Raji (cell line): ENCODE results near the gene LACRT.

Experiments used
- POLR2A ChIP-seq: IDR thresholded peaks from 2 replicates; pipeline ENCODE4 v1.6.1; 2011; ENCODE audit warnings: low read depth, low read length, control low read depth; ENCODE audit not compliant: insufficient read depth

The LACRT gene

DNA sequence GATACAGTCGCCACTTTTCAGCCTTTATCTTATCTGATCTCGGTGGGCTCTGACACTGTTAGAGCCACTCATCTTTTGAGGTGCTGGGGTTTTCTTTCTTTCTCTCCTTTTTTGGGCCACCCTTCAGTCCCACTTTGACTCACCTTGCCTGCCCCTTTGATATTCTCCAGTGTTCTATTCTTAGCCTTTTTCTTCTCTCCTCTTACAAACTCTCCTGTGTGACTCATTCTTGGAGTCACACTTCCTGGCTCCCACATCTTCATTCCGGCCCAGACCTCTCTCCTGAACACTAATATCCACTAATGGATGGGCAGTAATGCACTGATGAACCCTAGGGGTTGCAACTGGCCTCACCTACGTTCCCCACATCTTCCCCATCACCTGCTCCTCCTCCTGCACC, 15.7 kb upstream of the LACRT start:
- TF ChIP-seq POLR2A: no peak

DNA sequence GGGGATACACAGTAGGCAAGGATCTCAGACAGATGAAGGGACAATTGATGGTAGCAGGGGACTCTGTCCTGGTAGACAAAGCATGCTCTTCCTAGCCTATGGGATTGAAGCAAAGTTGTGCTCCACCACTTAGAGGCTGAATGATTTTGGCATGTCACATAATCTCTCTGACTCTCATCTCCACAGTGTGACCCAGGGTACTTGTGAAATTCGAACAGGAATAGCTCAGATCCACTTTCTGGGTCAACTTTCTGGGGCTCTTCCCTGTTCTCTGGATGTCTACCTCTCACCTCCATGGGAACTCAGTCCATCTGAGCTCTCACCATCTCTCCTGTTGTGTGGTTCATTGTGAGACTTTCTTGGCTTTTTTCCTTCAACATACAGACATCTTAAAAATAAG, 15.1 kb upstream of the LACRT start:
- TF ChIP-seq POLR2A: no peak

DNA sequence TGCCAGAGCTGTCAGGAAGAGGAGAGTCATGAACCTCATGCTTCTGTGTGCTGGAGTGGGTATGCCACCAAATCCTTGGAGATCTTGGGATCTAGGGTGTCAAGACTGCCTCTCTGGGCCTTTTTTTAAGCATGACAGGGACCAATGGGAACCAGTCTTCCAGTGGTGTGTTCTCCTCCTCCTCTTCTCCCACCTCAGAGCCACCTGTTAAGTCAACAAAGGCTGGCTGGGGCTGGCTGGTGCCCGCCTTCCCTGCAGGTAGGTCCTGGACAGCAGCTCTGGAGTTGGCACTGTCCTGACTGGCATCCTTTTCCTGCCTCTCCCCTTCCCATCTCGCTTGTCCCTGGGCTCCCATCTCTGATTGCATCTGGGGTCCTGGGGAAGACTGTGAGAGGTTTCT, 13.6 kb upstream of the LACRT start, which contains the start of gene DCD:
Gene DCD, minus strand, starts transcription at position 101 of the 400 bp plus-strand sequence. Its CDS starts 62 bp downstream, at position 39.
- no peak for TF ChIP-seq POLR2A

DNA sequence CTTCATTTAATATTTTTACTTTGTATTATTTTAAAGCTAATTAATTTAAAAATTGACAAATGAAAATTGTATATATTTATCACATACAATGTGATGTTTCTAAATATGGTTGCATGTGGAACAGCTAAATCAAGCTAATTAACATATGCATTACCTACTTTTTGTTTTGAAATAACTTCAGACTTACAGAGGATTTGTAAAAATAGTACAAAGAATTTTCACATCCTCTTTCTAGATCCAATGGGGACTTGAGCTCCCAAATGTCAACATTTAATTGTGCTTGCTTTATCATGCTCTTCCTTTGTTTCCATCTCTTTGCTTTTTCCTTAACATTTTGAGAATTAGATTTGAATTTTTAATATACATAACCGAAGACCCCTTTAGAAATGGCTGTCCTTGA, 6.9 kb upstream of the LACRT start:
- no peak for TF ChIP-seq POLR2A

DNA sequence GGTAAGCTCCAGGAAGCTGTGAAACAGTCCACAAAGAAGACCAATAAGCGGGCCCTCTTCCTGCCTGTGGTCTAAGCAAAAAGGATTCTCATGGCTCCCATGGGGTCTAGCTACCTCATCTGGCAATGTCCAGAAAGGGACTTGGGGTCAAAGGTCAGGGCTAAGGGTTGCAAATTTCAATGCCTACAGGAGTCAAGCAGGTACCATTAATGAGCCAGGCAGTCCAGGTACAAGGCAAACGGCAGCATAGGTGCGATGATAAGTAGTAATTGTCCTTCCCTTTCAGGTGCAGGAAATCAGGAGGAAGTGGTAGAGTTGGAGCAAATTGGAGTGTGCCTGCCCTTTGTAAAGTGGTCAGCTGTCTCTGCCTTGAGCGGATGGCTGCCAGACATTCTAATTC, 6.4 kb upstream of the LACRT start:
- no peak for TF ChIP-seq POLR2A

DNA sequence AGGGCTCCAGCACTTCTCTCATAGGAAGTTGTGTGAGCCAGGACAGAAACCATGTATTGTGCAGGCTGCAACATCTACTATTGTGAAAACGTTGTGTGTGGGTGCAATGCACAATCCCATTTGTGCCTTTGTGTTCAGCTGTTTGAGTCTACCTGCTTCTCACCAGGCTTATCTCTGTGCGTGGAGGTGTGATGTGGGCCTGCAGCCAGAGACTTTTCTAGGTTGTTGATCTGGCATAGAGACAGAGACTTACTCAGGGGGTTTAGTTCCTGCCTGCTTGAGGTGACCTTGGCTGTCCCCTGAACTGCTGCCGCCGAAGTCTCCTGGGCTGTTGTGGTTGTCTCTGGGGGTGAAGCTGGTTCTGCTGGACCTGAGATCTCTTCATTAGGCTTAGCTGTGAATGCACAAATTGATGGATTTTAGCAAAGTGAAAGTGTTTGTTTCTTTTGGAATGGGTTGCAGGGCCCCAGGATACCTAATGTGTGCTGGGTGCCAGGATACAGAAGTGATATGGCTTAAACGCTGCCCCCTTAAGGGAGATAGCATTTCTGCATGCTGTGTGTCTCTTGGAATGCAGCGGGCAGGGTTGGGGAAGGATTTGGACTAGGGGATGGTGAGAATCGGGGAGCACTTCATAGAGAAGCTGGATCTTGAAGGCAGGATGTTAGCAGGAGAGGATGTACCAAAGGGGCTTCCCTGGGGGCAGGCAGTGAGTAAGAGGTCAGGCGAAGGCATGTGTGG, 2.5 kb downstream of the LACRT start:
- no peak for TF ChIP-seq POLR2A

DNA sequence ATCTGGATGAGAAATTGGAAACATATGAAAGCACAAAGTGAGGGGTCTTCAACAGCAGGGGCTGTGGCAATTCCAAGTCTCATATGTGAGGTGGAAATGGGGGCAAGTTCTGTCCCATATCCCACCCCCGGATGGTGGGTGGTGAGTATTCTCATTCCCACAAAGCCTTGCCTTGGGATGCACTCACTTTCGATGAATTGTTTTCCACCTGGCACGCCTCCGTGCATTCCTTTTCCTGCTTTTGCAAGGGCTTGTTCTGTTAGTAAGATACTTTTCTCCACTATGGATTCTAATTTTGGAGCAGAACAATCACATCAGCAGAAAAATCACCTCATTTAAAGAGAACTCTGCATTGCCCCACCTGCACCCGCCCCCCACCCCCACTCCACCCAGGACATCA, 3.1 kb downstream of the LACRT start:
- no peak for TF ChIP-seq POLR2A

DNA sequence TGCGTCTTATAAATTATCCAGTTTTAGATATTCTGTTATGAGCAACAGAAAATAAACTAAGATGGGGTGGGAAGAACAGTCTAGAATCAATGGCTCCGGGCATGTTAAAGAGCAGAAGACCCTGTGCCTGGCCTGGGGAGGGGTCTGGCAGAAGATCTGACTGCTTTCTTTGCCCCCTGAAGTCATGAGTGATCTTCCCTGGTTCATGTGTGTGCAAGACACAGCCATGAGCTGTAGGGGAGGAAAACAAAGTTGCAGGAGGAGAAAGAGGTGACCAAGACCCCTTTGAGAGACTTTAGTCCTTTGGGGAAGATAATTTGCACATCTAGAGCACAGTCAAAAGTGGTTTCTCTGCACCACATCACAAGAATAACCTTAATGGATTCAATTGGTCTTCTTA, 4.8 kb downstream of the LACRT start:
- TF ChIP-seq POLR2A: no peak

DNA sequence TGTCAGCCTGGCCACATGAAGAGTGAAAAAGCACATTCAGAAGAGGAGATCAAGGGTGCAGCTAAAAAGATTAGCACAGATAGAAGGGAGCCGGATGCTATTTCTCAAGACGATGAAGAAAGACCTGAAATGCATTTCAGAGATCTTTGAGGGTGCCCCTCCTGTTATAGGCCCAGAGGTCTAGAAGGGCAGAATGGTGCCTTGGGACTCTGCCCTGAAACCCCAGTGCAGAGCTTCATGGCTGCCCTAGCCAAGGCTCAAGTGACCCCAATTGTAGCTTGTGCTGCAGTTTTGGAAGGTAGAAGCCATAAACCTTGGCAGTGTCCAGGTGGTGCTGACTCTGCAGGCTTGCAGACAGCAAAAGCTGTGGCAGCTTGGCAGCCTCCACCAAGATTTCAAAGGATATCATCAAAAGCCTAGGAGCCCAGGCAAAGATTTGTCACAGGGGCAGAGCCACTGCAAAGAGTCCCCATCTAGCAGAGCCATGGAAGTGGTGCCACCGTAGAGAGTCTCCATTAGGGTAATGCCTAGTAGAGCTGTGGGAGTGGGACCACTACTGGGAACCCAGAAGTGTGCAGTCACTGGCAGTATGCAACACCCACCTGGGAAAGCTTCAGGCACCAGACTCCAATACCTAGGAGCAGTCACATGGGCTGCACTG, 6.4 kb downstream of the LACRT start:
- TF ChIP-seq POLR2A: no peak

DNA sequence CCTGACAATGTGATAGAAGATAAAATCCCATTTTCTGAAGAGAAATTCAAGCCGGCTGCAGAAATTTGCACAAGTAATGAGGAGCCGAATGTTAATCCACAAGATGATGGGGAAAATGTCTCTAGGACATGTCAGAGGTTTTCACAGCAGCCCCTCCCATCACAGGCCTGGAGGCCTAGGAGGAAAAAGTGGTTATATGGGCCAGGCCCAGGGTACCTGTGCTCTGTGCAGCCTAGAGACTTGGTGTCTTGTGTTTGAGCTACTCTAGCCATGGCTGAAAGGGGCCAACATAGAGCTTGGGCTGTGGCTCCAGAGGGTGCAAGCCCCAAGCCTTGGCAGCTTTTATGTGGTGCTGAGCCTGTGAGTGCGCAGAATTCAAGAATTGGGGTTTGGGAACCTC, 7.4 kb downstream of the LACRT start:
- no peak for TF ChIP-seq POLR2A

DNA sequence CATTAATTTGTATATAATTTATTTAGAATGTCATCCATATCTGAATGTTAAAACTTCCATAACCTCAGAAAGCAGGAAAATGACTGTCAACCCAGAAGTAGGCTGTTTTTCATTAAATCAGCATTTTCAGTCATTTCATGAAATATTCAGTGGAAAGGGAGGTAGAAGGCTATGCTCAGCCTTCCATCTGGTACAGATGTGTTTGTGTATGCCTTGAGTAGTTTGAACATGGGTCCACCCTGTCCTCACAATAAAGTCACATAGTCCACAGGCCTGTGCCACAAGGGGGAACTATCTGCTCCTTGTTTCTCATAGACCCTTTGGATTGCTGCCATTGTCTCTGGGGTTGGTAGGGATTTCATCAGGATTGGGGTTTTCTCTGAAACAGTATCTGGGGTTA, 9.1 kb downstream of the LACRT start:
- no peak for TF ChIP-seq POLR2A

DNA sequence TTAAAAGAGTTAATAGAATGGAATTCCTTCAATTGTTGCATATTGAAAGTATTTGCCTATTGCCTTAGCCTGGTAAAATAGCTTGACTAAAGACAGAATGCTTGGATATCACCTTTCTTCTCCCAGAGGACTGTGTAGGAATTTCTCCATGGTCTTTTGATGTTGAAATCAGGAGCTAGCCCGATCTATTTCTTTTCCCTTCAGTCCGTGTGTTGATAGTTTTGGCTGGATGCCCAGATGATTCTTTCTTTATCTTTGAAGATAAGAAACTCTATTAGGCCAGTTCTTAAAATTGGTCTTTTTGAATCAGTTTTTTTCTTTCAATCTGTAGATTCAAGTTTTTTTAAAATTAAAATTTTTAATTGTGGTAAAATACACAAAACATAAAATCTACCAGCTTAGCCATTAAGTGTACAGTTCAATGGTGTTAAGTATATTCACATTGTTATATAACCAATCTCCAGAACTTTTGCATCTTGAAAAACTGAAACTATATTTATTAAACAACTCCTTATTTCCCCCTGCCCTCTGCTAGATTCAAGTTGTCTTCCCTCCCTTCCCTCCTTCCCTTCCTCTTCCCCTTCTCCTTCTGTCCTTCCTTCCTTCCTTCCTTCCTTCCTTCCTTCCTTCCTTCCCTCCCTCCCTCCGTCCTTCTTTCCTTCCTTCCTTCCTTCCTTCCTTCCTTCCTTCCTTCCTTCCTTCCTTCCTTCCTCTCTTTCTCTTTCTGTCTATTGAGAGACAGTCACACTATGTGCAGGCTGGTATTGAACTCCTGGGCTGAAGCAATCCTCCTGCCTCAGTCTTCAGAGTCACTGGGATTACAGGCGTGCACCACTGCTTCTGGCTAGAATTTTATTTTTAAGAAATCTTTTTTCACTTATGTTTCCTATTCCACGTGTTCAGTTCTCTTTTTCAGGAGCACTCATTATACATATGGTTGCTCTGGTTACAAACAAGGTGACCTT, 10.1 kb downstream of the LACRT start:
- TF ChIP-seq POLR2A: no peak

DNA sequence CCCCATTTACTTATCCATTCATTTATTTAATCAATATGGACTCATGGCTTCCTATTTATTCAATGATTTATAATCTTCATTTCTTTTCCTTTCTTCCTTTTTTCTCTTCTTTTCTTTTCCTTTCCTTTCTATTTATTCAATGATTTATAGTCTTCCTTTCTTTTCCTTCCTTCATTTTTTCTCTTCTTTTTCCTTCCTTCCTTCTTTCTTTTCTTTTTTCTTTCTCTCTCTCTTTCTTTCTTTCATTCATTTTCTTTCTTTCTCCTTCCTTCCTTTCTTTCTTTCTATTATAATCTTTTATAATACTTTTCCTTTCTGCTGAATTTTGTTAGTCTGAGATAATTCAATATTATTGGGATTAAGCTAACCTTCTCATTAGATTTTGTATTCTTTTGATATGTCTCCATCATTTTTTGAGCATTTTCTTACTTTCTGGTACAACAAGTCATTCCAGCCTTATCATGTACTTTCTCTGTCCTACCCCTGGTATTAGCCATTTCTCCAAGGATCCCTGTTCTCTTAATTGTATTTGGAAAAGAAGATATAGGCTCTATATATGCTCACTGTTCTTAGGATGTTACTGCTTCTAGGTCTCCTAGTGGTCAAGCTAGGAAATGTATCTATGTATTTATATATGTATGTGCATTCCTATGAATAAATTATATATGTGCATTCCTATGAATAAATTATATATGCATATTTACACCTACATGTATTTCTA, 12.1 kb downstream of the LACRT start:
- no peak for TF ChIP-seq POLR2A

DNA sequence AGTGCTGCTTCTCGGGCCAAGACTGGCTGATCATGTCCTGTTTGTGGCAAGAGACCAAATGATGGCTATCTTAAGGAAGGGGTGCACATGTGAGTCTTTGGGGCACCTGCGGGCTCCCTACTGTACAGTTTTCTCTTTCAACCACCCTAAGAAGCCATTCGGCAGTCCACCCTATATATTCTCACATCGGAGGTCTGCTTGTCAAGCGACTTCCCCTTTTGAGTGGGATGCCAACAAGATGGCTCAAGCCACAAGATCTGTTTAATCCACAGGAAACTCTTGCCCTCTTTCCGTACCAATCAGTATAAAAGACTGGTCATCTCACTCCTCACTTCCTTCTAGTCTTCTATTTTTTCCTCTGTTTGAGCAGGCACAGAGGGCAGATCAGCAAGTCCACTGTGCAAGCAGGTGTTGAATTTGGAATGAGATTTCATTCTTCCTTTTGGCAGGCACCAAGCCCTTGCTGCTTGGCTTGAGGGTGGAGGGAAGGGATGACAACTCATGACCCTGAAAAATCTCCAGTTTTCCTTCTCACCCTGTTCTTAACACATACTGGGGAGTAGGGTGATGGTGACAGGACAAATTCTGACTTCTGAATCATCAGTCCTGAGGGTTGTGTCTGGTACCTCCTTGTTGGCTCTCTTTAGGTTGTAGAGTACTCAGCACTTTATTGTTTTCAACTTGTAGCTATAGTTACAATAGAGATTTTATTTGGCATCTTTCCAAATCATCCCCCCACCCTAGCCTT, 17.6 kb downstream of the LACRT start:
- TF ChIP-seq POLR2A: no peak
